Fibroblast of skin of scalp (primary cell): Measurements from ENCODE around the gene DCBLD1.
A peak's percentile ranks its signal among the peaks of the same experiment; 100 is the strongest.

Source experiments
- DNase-seq: peaks from one replicate; pipeline ENCODE4 v3.0.0-alpha.2; 2013

DCBLD1 gene

GRCh38 chr6:117472667-117473066 lies 9.8 kb upstream of the DCBLD1 start:
- DNase-seq, result no peak

DNA sequence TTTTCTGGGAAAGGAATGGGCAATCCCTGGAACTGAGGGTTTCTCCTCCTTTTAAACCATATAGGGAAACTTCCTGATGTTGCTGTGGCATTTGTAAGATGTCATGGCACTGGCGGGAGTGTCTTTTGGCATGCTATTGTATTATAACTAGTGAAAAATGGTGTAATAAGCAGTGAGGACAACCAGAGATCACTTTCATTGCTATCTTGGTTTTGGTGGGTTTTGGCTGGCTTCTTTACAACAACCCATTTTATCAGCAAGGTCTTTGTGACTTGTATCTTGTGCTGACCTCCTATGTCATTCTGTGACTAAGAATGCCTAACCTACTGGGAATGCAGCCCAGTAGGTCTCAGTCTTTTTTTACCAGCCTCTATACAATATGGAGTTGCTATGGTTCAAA lies 9.1 kb upstream of the DCBLD1 start:
- no peak for DNase-seq

DNA sequence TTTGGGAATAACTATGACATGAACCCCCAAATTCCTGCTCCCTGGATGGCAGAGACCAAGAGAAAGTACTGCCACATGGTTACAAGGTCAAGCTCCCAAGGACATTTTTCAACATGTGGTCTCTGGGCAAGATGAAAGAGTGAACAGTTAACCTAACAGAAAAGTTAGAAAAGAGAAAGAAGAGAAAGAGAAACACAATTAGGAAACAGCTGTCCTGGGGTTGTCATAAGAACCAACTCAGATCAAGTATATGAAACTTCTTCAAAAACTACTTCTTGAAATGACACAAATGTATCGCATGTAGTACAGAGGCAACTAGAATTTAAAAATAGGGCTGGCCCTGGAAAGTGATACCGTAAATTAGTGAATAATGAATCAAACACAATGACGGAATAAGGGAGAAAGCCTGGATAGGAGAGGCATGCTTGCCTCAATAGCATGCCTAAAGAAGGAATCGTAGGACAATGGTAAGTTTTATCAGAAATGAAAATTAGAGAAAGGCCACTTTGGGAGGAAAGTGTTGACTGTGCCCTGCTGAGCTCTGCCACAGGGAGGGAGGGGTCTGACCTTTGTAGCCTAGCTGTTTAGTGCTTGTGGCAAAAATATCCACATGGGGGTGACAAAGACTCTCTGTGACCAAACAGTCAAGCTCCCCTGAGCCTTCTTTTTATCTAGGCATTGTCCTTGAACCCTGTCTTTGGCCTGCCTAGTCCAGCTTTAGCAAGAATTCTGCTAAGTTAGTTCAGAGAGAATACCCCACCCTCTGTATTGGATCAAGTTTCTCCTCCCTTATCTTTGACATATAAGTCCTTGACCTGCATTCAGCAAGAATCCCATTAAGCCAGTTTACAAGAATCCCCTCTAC lies 4.3 kb upstream of the DCBLD1 start:
- DNase-seq, result peak; percentile 32

- DNase-seq, result no peak
Observed at GRCh38 chr6:117478853-117479231, 3.6 kb upstream of the DCBLD1 start.

DNA sequence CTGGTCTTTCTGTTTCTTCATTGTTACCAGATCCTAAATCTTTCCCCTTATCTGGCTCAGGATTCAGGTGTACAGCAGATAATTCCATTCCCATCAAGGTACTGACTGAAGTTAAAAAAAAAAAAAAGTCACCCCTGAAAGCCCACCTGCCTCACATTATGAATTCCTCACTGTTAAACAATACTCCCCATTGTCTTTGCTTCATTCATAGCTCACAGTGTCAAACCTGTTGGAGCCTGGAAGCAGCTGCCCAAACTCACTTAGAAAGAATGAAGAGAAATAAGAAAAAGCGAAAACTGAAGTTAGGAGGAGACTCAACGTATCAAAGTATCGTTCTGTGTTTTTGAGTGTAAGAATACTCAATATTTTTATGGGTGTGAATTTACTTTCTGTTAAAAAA lies 1.8 kb upstream of the DCBLD1 start:
- DNase-seq, result no peak

DNA sequence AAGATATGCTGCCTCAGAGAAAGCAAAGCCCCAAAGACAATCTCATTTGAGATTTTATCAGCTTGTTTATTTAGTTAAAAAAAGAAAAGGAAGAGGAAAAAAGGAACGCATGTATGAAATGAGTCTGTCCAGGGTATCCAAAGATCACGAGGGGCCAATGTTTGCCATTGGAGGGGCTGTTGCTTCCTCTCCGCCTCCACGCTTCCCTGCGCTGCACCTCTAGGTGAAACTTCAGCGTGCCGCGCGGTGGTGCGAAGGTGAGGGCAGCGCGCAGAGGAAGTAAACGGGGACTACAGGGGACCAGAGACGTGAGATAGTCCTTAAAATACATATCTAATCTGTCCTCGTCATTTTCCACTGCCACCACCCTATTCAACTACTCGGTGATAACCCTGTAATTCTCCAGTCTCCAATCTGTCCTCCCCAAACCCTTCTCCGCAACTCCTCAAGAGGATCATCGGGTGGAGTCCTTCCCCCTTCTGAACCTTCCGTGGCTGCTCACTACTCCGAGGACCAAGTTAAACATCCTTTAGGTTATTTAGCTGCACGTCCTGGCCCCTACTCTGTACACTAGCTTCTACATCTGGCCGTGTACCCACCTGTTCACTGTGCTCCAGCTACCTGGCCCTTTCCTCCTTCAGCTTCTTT lies 1.1 kb upstream of the DCBLD1 start:
- no peak for DNase-seq

- DNase-seq, result no peak
Observed at GRCh38 chr6:117481926-117482239, 591 bp upstream of the DCBLD1 start.

DNA sequence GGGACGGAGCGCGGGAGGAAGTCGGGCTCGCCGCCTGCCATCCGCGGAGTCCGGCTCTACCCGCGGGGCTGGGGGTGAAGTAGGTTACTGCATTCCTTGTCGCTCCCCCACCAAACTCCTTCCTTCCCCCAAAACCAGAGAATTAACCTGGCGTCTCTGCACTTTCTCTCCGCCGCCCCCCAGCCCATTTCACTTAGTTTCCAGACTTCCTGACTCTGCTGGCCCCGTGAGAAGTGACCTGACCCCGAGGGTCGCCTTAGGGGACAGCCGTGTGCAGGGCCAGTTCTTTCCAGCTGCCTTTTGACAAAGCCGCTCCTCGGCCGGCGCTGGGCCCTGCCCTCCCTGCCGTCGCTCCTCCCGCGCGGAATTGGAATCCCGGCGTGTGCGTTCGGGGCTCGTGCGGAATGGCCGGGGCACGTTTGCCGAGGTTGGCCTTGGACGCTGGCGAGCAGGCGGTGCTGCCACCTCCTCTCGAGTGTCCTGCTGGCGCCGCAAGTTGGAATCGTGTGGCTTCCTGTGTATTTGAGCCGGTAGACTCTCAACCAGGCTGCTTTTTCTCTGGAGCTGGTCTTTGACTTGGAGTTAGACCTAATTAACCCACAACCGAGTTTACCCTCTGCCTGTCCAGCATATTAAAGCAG lies 650 bp downstream of the DCBLD1 start:
- DNase-seq, result peak; percentile 57

DNA sequence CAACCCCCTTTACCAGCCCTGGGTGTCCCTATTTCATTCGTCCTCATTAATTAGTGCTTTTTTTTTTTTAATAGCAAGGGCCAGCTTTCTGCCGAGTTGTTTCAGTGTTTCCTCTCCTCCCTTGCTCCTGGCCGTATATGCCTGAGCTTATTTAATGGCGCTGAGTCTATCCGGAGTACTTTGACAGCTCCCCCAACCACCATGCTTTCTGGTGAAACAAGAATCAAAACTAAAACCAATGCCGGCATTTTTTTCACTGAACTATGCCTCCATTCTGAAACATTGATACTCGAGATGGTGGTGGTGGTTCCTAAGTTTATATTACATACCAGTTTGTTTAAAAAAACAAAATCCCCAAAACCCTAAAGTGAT lies 1.2 kb downstream of the DCBLD1 start:
- DNase-seq, result peak; percentile 41

- no peak for DNase-seq
Observed at GRCh38 chr6:117484052-117484646, 1.7 kb downstream of the DCBLD1 start.

DNA sequence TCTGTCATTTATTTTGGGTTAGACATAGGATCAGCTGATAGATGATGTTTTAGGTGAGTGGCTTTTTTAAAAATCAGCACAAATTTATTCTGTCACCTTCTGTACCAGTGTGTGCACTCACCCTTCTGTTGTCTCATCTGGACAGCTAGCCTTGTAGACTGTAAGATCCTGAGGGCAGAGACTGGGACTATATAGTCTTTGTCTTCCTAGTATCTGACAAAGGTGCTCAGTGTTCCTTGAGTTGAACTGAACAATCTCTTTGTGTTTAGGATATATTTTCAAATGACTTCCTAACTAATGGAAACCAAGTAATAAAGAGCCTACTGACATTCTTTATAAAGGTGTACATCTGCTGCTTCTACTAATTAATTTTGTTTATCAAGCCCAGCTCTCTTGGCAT lies 3.0 kb downstream of the DCBLD1 start:
- DNase-seq, result no peak

GRCh38 chr6:117487821-117488220 lies 5.3 kb downstream of the DCBLD1 start:
- peak; percentile 16 for DNase-seq

DNA sequence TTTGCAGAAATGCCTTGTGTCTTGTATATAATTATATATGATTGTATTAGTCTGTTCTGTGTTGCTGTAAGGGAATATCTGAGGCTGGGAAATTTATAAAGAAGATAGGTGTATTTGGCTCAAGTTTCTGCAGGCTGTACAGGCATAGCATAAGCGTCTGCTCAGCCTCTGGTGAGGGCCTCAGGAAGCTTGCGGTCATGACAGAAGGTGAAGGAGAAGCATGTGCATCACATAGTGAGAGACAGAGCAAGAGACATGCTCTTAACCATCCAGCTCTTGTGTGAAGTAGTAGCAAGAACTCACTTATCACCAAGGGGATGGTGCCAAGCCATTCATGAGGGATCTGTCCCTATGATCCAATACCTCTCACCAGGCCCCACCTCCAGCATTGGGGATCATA lies 6.5 kb downstream of the DCBLD1 start:
- no peak for DNase-seq

- DNase-seq, result peak; percentile 56
Observed at GRCh38 chr6:117491916-117492315, 9.4 kb downstream of the DCBLD1 start.

DNA sequence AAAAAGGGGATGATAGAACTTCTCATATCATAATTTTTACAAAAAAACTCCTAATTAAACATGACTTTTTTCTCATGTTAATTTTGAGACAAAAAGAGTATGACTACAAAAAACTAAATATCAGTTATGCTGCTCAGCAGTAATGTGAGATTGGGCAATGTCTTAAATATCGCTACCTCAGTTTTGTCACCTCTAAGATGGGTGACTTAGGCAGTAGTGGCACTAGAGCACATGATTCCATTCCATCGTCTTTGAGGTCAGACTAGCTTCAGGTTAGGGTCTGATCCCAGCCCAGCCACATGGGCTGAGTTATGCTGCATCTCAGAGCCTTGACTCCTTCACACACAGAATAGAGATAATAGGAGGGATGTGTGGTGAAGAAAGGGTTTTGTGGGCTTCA lies 11.0 kb downstream of the DCBLD1 start:
- DNase-seq, result no peak

- DNase-seq, result no peak
Observed at GRCh38 chr6:117494283-117494682, 11.8 kb downstream of the DCBLD1 start.

GRCh38 chr6:117494694-117495318 lies 12.3 kb downstream of the DCBLD1 start:
- DNase-seq, result peak; percentile 38

- DNase-seq, result no peak
Observed at GRCh38 chr6:117495425-117495824, 13.0 kb downstream of the DCBLD1 start.

GRCh38 chr6:117495869-117496268 lies 13.4 kb downstream of the DCBLD1 start:
- peak; percentile 51 for DNase-seq

- DNase-seq, result peak; percentile 23
Observed at GRCh38 chr6:117496383-117496990, 14.0 kb downstream of the DCBLD1 start.

- no peak for DNase-seq
Observed at GRCh38 chr6:117497237-117497636, 14.8 kb downstream of the DCBLD1 start.

DNA sequence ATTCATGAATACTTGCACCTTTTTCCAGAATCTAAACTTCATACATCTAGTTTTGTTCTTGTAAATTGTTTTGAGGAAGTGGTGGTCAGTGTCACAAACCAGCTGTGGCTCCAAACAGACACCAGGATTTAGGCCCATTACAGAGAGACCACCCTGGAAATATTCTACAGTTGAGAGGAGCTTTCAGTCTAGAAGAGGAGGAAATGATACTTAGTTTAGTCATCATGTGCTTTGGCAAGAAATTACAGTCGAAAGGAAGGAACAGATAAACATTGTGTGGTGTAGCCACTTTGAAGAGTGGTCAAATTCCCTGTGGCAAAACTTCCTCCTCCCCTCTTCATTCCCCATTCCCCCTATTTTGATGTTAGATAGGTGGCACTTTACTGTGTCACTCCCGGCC lies 15.7 kb downstream of the DCBLD1 start:
- DNase-seq, result peak; percentile 70

GRCh38 chr6:117501722-117502121 lies 19.2 kb downstream of the DCBLD1 start:
- no peak for DNase-seq
